ENCODE measurements around the gene PEX7. TPM values are rescaled to one million over a fixed set of nuclear protein-coding genes. Genes with fewer than 3 reads are reported as not detected.

Gene PEX7
- total RNA-seq, 2 donors from 2014 or later: 11.3 to 12.7 TPM

GRCh38 chr6:136920216-136920615, 97.8 kb downstream of the PEX7 start:
- no peak overlapping the region for H3K27ac ChIP-seq
- H3K9me3 ChIP-seq: no peaks in the 10 kb centered on the region
- peaks cover 32% of the 10 kb centered on the region for H3K27me3 ChIP-seq
- H3K4me1 ChIP-seq: peaks cover 9% of the 10 kb centered on the region
- no peak for DNase-seq
- no peaks in the 10 kb centered on the region for H3K36me3 ChIP-seq
- H3K9ac ChIP-seq (ENCODE audit: low read depth in 2 of 2, low read length in 2 of 2): no peak overlapping the region
- no peak overlapping the region for H3K4me3 ChIP-seq
- intact Hi-C loops (cut with DNase I): no loop called here
- TF ChIP-seq, protein P1, sequence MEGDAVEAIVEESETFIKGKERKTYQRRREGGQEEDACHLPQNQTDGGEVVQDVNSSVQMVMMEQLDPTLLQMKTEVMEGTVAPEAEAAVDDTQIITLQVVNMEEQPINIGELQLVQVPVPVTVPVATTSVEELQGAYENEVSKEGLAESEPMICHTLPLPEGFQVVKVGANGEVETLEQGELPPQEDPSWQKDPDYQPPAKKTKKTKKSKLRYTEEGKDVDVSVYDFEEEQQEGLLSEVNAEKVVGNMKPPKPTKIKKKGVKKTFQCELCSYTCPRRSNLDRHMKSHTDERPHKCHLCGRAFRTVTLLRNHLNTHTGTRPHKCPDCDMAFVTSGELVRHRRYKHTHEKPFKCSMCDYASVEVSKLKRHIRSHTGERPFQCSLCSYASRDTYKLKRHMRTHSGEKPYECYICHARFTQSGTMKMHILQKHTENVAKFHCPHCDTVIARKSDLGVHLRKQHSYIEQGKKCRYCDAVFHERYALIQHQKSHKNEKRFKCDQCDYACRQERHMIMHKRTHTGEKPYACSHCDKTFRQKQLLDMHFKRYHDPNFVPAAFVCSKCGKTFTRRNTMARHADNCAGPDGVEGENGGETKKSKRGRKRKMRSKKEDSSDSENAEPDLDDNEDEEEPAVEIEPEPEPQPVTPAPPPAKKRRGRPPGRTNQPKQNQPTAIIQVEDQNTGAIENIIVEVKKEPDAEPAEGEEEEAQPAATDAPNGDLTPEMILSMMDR (IDR thresholded peaks at IDR 0.05): no peak

DNA sequence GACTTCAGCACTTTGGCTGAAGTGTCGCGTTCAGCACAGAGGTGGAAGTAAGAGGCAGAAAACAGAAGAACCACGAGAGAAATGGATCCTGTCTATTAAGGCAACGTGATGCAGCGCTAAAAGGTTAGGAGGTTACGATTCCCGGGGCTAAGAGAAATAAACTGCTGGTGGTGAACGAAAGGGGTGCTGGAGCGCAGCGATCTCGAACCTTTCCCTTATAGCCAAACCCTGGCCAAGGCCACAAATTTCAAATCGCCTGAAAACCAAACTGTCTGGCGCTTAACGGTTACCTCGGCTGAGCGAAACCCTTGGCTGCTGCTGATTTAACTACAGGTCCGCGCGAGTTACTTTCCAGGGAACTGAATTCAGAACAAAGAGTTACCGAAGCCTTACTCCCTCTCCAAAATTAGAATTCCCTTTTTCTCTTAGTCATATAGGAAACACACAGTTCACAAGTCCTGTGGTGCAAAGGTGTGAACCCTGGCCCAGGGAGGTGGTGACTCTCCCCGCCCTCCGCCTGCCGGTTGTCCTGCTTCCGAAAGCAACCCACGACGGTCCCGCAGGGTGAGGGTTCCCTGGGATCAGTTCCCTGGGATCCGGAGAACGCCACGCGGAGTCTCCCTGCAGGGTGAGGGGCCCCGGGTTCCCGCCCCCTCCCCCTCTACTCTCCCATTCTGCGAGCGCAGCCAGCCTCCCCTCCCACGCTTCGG, 98.4 kb downstream of the PEX7 start:
- Histone ChIP-seq H3K27me3 (peaks cover 32% of the 10 kb centered on the region), H3K9me3 (no peaks in the 10 kb centered on the region), H3K27ac (no peak overlapping the region), H3K9ac (ENCODE audit: low read depth in 2 of 2, low read length in 2 of 2) (peak overlapping the region in 1 of 2 donors; percentile 28), H3K36me3 (no peaks in the 10 kb centered on the region), H3K4me3 (peak overlapping the region; percentile 54), H3K4me1 (peaks cover 9% of the 10 kb centered on the region)
- TF ChIP-seq, protein P1 (IDR thresholded peaks at IDR 0.05): no peak
- DNase-seq: peak; percentile 54
- intact Hi-C loops (cut with DNase I): no loop called here

GRCh38 chr6:136921381-136921935, 99.1 kb downstream of the PEX7 start:
- peak overlapping the region; percentile 54 for H3K4me3 ChIP-seq

DNA sequence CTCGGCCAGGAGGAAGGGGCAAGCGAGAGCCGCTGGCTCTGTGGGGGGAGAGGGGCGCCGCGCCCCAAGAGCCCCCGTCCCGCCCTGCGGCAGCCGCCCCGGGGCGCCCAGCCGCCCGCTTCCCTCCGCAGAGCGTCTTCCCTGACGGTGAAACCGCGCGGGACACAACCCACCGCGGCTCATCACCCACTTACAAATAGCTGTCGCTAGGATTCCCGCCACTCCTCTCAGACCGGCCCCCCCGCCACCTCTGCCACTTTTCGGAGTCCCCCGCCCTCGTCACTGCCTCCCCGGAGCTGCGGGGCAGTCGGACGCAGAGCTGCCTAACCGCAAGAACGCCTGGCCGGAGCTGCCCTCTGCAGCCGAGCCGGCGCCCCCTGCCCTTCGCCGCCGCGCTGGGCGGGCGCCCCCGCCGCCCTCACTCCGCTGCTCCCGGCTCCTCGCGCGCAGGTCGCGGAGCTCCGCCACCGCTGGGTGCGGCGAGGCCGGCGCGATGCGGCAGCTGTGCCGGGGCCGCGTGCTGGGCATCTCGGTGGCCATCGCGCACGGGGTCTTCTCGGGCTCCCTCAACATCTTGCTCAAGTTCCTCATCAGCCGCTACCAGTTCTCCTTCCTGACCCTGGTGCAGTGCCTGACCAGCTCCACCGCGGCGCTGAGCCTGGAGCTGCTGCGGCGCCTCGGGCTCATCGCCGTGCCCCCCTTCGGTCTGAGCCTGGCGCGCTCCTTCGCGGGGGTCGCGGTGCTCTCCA, 99.7 kb downstream of the PEX7 start, which contains the start of gene SLC35D3:
TSS of gene SLC35D3 (plus strand) at position 366 of the 749 bp plus-strand sequence. CDS start at position 494, 128 bp downstream.
- Histone ChIP-seq H3K27ac (no peak within 1 kb of the TSS), H3K36me3 (no peaks in the 10 kb centered on the region), H3K4me1 (peaks cover 9% of the 10 kb centered on the region), H3K27me3 (peaks cover 32% of the 10 kb centered on the region), H3K4me3 (peak within 1 kb of the TSS; percentile 54), H3K9ac (ENCODE audit: low read depth in 2 of 2, low read length in 2 of 2) (peak within 1 kb of the TSS; percentile 26 to 34), H3K9me3 (no peaks in the 10 kb centered on the region)
- no peak for DNase-seq
- TF ChIP-seq, protein P1 (IDR thresholded peaks at IDR 0.05): no peak
- intact Hi-C loops (cut with DNase I): no loop called here

More at GRCh38 chr6:136921381-136921935, 99.1 kb downstream of the PEX7 start:
- peaks cover 32% of the 10 kb centered on the region for H3K27me3 ChIP-seq
- TF ChIP-seq, protein P1 (IDR thresholded peaks at IDR 0.05): no peak
- H3K4me1 ChIP-seq: peaks cover 9% of the 10 kb centered on the region
- H3K27ac ChIP-seq: no peak overlapping the region
- no peak for DNase-seq
- no peaks in the 10 kb centered on the region for H3K9me3 ChIP-seq
- peak overlapping the region; percentile 26 to 34 for H3K9ac ChIP-seq (ENCODE audit: low read depth in 2 of 2, low read length in 2 of 2)
- intact Hi-C loops (cut with DNase I): no loop called here
- no peaks in the 10 kb centered on the region for H3K36me3 ChIP-seq

DNA sequence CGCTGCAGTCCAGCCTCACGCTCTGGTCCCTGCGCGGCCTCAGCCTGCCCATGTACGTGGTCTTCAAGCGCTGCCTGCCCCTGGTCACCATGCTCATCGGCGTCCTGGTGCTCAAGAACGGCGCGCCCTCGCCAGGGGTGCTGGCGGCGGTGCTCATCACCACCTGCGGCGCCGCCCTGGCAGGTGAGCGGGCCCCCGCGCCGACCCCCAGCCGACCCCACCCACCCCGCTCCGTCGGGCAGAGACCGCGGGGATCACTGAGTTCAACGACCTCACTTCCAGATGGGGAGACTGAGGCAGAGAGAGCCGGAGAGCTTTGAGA, 100.3 kb downstream of the PEX7 start:
- Histone ChIP-seq H3K4me1 (peaks cover 9% of the 10 kb centered on the region), H3K27me3 (peaks cover 32% of the 10 kb centered on the region), H3K9ac (ENCODE audit: low read depth in 2 of 2, low read length in 2 of 2) (no peak overlapping the region), H3K27ac (no peak overlapping the region), H3K4me3 (peak overlapping the region; percentile 54), H3K9me3 (no peaks in the 10 kb centered on the region), H3K36me3 (no peaks in the 10 kb centered on the region)
- intact Hi-C loops (cut with DNase I): no loop called here
- TF ChIP-seq, protein P1 (IDR thresholded peaks at IDR 0.05): no peak
- no peak for DNase-seq

All from colonic mucosa (tissue), 4 donors.